HG03097 (cell line): ENCODE measurements around the gene TNFSF9.
A peak's percentile ranks its signal among the peaks of the same experiment; 100 is the strongest.

Experiments used
- ATAC-seq: cut with Tn5 transposase; IDR thresholded peaks from one replicate; pipeline ENCODE4 v1.9.1; 2021; ENCODE audit not compliant: unreplicated experiment, low FRiP score

TNFSF9 gene

GRCh38 chr19:6530386-6531162 is at the start of gene TNFSF9:
TNFSF9 (plus strand) TSS chr19:6531026; CDS start chr19:6531037, 11 bp downstream.
- ATAC-seq = peak; percentile 33

- peak; percentile 64 for ATAC-seq
Observed at GRCh38 chr19:6481541-6482342, 49.1 kb upstream of the TNFSF9 start, which contains the start of gene DENND1C. DENND1C (minus strand) TSS chr19:6481787; CDS start chr19:6481695, 92 bp downstream.

GRCh38 chr19:6482343-6482686 is 48.5 kb upstream of the TNFSF9 start:
- no peak for ATAC-seq

GRCh38 chr19:6483235-6483634 is 47.6 kb upstream of the TNFSF9 start:
- ATAC-seq = no peak

- no peak for ATAC-seq
Observed at GRCh38 chr19:6484230-6484629, 46.6 kb upstream of the TNFSF9 start.

GRCh38 chr19:6484831-6485230 is 46.0 kb upstream of the TNFSF9 start:
- ATAC-seq = no peak

- no peak for ATAC-seq
Observed at GRCh38 chr19:6489278-6490061, 41.4 kb upstream of the TNFSF9 start.

GRCh38 chr19:6490134-6490533 is 40.7 kb upstream of the TNFSF9 start:
- no peak for ATAC-seq

- no peak for ATAC-seq
Observed at GRCh38 chr19:6491802-6492592, 38.8 kb upstream of the TNFSF9 start.

GRCh38 chr19:6494438-6495036 is 36.3 kb upstream of the TNFSF9 start:
- no peak for ATAC-seq

- no peak for ATAC-seq
Observed at GRCh38 chr19:6495947-6496346, 34.9 kb upstream of the TNFSF9 start.

- ATAC-seq = no peak
Observed at GRCh38 chr19:6498294-6499036, 32.4 kb upstream of the TNFSF9 start.

GRCh38 chr19:6499052-6499790 is 31.6 kb upstream of the TNFSF9 start:
- ATAC-seq = no peak

GRCh38 chr19:6500837-6501739 is 29.7 kb upstream of the TNFSF9 start:
- no peak for ATAC-seq

GRCh38 chr19:6501740-6502648 is 28.8 kb upstream of the TNFSF9 start, which contains the start of gene TUBB4A:
TUBB4A (minus strand) TSS chr19:6502309; CDS start chr19:6502212, 97 bp downstream.
- ATAC-seq = no peak
